ENCODE data around the gene MYH11. TPM values are rescaled to one million over a fixed set of nuclear protein-coding genes. Genes with fewer than 3 reads are reported as not detected.

MYH11 gene
- total and polyA plus RNA-seq, 2 experiments from 2014 or later: 1.6 to 5.9 TPM

DNA sequence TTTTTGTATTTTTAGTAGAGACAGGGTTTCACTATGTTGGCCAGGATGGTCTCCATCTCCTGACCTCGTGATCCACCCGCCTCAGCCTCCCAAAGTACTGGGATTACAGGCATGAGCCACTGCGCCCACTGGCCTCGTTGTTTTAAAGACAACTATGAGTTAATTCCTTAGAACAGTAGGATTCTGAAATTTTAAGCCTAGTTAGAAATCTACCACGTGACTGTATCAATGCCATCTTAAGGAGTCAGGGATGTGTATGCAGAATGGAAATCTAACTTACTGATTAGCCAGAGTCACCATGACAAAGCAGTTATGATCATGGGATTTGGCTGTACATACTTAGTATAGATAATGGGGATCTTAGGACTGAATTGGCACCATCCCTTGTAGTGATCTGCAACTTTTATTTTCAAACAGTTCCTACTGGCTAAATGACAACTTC lies 28.8 kb upstream of the MYH11 start:
- H3K4me2 ChIP-seq: no peak overlapping the region
- peaks cover 47% of the 10 kb centered on the region for H3K79me2 ChIP-seq (replicated peaks; ENCODE audit: insufficient read depth)

More for the DNA sequence above, 28.8 kb upstream of the MYH11 start:
- Histone ChIP-seq H4K20me1 (replicated peaks; ENCODE audit: insufficient read depth) (peaks cover 8% of the 10 kb centered on the region; the same call in 1 of the 2 replicates), H3K36me3 (ENCODE audit: insufficient read depth) (no peaks in the 10 kb centered on the region), H3K27me3 (ENCODE audit: insufficient read depth) (no peaks in the 10 kb centered on the region), H3K4me3 (no peak overlapping the region), H3K4me1 (ENCODE audit: insufficient read depth) (peaks cover 5% of the 10 kb centered on the region; the same call in 1 of the 2 replicates), H2AFZ (no peak overlapping the region), H3K27ac (ENCODE audit: low read depth) (no peak overlapping the region), H3F3A (replicated peaks; ENCODE audit: low read depth) (peaks cover 5% of the 10 kb centered on the region; the same call in 1 of the 2 replicates), H3K9me2 (ENCODE audit: insufficient read depth) (no peaks in the 10 kb centered on the region)
- Mint-ChIP-seq H3K27ac (peak overlapping the region; percentile 38), H3K9me3 (no peaks in the 10 kb centered on the region), H3K36me3 (ENCODE audit: low read depth) (peaks cover 28% of the 10 kb centered on the region), H3K4me3 (no peak overlapping the region), H3K27me3 (ENCODE audit: insufficient read depth, low read depth, poor library complexity) (peaks cover 4% of the 10 kb centered on the region), H3K4me1 (peaks cover 11% of the 10 kb centered on the region)
- TF ChIP-seq EZH2phosphoT487 (IDR thresholded peaks at IDR 0.05; ENCODE audit: unreplicated experiment) (no peak), NANOG (IDR thresholded peaks at IDR 0.05; ENCODE audit: borderline replicate concordance) (no peak), ZNF331 (CRISPR knock-in tag; IDR thresholded peaks at IDR 0.05; ENCODE audit: low read depth) (no peak), STAT1 (IDR thresholded peaks at IDR 0.05; ENCODE audit: unreplicated experiment) (no peak), ZNF114 (CRISPR knock-in tag; IDR thresholded peaks at IDR 0.05) (no peak), JUNB (IDR thresholded peaks at IDR 0.05; ENCODE audit: unreplicated experiment) (no peak), EZH2 (IDR thresholded peaks at IDR 0.05; ENCODE audit: low read depth, unreplicated experiment) (no peak), POLR2AphosphoS5 (IDR thresholded peaks at IDR 0.05; ENCODE audit: low read depth) (no peak), CREB1 (CRISPR knock-in tag; IDR thresholded peaks at IDR 0.05; ENCODE audit: low read depth) (no peak)
- TF ChIP-seq, protein P1, sequence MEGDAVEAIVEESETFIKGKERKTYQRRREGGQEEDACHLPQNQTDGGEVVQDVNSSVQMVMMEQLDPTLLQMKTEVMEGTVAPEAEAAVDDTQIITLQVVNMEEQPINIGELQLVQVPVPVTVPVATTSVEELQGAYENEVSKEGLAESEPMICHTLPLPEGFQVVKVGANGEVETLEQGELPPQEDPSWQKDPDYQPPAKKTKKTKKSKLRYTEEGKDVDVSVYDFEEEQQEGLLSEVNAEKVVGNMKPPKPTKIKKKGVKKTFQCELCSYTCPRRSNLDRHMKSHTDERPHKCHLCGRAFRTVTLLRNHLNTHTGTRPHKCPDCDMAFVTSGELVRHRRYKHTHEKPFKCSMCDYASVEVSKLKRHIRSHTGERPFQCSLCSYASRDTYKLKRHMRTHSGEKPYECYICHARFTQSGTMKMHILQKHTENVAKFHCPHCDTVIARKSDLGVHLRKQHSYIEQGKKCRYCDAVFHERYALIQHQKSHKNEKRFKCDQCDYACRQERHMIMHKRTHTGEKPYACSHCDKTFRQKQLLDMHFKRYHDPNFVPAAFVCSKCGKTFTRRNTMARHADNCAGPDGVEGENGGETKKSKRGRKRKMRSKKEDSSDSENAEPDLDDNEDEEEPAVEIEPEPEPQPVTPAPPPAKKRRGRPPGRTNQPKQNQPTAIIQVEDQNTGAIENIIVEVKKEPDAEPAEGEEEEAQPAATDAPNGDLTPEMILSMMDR (conservative IDR thresholded peaks at IDR 0.05; ENCODE audit: low read depth in 2 of 2): no peak
- TF ChIP-seq, protein P2, sequence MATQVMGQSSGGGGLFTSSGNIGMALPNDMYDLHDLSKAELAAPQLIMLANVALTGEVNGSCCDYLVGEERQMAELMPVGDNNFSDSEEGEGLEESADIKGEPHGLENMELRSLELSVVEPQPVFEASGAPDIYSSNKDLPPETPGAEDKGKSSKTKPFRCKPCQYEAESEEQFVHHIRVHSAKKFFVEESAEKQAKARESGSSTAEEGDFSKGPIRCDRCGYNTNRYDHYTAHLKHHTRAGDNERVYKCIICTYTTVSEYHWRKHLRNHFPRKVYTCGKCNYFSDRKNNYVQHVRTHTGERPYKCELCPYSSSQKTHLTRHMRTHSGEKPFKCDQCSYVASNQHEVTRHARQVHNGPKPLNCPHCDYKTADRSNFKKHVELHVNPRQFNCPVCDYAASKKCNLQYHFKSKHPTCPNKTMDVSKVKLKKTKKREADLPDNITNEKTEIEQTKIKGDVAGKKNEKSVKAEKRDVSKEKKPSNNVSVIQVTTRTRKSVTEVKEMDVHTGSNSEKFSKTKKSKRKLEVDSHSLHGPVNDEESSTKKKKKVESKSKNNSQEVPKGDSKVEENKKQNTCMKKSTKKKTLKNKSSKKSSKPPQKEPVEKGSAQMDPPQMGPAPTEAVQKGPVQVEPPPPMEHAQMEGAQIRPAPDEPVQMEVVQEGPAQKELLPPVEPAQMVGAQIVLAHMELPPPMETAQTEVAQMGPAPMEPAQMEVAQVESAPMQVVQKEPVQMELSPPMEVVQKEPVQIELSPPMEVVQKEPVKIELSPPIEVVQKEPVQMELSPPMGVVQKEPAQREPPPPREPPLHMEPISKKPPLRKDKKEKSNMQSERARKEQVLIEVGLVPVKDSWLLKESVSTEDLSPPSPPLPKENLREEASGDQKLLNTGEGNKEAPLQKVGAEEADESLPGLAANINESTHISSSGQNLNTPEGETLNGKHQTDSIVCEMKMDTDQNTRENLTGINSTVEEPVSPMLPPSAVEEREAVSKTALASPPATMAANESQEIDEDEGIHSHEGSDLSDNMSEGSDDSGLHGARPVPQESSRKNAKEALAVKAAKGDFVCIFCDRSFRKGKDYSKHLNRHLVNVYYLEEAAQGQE (IDR thresholded peaks at IDR 0.05; ENCODE audit: unreplicated experiment): no peak
- TF ChIP-seq, protein P3, sequence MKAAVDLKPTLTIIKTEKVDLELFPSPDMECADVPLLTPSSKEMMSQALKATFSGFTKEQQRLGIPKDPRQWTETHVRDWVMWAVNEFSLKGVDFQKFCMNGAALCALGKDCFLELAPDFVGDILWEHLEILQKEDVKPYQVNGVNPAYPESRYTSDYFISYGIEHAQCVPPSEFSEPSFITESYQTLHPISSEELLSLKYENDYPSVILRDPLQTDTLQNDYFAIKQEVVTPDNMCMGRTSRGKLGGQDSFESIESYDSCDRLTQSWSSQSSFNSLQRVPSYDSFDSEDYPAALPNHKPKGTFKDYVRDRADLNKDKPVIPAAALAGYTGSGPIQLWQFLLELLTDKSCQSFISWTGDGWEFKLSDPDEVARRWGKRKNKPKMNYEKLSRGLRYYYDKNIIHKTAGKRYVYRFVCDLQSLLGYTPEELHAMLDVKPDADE (IDR thresholded peaks at IDR 0.05): no peak
- TF ChIP-seq, protein P4, sequence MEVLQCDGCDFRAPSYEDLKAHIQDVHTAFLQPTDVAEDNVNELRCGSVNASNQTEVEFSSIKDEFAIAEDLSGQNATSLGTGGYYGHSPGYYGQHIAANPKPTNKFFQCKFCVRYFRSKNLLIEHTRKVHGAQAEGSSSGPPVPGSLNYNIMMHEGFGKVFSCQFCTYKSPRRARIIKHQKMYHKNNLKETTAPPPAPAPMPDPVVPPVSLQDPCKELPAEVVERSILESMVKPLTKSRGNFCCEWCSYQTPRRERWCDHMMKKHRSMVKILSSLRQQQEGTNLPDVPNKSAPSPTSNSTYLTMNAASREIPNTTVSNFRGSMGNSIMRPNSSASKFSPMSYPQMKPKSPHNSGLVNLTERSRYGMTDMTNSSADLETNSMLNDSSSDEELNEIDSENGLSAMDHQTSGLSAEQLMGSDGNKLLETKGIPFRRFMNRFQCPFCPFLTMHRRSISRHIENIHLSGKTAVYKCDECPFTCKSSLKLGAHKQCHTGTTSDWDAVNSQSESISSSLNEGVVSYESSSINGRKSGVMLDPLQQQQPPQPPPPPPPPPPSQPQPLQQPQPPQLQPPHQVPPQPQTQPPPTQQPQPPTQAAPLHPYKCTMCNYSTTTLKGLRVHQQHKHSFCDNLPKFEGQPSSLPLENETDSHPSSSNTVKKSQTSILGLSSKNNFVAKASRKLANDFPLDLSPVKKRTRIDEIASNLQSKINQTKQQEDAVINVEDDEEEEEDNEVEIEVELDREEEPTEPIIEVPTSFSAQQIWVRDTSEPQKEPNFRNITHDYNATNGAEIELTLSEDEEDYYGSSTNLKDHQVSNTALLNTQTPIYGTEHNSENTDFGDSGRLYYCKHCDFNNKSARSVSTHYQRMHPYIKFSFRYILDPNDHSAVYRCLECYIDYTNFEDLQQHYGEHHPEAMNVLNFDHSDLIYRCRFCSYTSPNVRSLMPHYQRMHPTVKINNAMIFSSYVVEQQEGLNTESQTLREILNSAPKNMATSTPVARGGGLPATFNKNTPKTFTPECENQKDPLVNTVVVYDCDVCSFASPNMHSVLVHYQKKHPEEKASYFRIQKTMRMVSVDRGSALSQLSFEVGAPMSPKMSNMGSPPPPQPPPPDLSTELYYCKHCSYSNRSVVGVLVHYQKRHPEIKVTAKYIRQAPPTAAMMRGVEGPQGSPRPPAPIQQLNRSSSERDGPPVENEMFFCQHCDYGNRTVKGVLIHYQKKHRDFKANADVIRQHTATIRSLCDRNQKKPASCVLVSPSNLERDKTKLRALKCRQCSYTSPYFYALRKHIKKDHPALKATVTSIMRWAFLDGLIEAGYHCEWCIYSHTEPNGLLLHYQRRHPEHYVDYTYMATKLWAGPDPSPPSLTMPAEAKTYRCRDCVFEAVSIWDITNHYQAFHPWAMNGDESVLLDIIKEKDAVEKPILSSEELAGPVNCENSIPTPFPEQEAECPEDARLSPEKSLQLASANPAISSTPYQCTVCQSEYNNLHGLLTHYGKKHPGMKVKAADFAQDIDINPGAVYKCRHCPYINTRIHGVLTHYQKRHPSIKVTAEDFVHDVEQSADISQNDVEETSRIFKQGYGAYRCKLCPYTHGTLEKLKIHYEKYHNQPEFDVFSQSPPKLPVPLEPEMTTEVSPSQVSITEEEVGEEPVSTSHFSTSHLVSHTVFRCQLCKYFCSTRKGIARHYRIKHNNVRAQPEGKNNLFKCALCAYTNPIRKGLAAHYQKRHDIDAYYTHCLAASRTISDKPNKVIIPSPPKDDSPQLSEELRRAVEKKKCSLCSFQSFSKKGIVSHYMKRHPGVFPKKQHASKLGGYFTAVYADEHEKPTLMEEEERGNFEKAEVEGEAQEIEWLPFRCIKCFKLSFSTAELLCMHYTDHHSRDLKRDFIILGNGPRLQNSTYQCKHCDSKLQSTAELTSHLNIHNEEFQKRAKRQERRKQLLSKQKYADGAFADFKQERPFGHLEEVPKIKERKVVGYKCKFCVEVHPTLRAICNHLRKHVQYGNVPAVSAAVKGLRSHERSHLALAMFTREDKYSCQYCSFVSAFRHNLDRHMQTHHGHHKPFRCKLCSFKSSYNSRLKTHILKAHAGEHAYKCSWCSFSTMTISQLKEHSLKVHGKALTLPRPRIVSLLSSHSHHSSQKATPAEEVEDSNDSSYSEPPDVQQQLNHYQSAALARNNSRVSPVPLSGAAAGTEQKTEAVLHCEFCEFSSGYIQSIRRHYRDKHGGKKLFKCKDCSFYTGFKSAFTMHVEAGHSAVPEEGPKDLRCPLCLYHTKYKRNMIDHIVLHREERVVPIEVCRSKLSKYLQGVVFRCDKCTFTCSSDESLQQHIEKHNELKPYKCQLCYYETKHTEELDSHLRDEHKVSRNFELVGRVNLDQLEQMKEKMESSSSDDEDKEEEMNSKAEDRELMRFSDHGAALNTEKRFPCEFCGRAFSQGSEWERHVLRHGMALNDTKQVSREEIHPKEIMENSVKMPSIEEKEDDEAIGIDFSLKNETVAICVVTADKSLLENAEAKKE (CRISPR knock-in tag; IDR thresholded peaks at IDR 0.05): no peak
- ATAC-seq (no peak), DNase-seq (ENCODE audit: low spot score) (no peak)
